Measurements from ENCODE around the gene EIF6.

GRCh38 chr20:35253010-35253409 lies 31.6 kb downstream of the EIF6 start:
- no peak for TF ChIP-seq POLR2AphosphoS5 (IDR thresholded peaks at IDR 0.05; ENCODE audit: insufficient read depth, low read depth, low read length)
- no peak for TF ChIP-seq POLR2A (IDR thresholded peaks at IDR 0.05; ENCODE audit: low read depth, low read length)
- TF ChIP-seq, protein P1, sequence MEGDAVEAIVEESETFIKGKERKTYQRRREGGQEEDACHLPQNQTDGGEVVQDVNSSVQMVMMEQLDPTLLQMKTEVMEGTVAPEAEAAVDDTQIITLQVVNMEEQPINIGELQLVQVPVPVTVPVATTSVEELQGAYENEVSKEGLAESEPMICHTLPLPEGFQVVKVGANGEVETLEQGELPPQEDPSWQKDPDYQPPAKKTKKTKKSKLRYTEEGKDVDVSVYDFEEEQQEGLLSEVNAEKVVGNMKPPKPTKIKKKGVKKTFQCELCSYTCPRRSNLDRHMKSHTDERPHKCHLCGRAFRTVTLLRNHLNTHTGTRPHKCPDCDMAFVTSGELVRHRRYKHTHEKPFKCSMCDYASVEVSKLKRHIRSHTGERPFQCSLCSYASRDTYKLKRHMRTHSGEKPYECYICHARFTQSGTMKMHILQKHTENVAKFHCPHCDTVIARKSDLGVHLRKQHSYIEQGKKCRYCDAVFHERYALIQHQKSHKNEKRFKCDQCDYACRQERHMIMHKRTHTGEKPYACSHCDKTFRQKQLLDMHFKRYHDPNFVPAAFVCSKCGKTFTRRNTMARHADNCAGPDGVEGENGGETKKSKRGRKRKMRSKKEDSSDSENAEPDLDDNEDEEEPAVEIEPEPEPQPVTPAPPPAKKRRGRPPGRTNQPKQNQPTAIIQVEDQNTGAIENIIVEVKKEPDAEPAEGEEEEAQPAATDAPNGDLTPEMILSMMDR (IDR thresholded peaks at IDR 0.05; ENCODE audit: extremely low read depth in 1 of 2, insufficient read depth in 1 of 2, low read depth in 1 of 2, low read length in 2 of 2) = no peak
- no peak for TF ChIP-seq EZH2 (IDR thresholded peaks at IDR 0.05; ENCODE audit: borderline replicate concordance, low read depth, low read length, severe bottlenecking)

All from endothelial cell of umbilical vein (primary cell).